Measurements from ENCODE around the gene BDH1. TPM values are rescaled to one million over a fixed set of nuclear protein-coding genes. Genes with fewer than 3 reads are reported as not detected.
A peak's percentile ranks its signal among the peaks of the same experiment; 100 is the strongest.

BDH1 gene
- total RNA-seq, 4 donors from 2014 or later, result 44.4 to 60.6 (median 52.2) TPM

DNA sequence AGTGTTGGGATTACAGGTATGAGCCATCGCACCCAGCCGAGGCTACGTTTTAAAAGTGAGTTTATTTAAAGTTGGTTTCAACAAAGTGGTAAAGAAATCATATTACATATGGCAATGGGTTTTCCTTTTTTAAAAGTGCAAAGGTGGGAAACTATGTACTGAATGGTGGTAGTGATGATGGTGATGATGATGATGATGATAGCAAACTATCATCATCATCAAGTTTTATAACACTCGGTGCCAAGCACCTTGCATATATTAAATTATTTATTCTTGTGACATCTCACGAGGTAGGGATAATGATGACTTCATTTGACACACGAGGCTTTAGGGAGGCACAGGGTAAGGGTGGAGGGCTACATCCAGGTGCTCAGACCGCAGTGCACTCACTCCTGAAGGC, 64.3 kb downstream of the BDH1 start:
- H3K9me3 ChIP-seq, result no peaks in the 10 kb centered on the region
- no peak overlapping the region for H3K27ac ChIP-seq
- H3K4me3 ChIP-seq, result no peak overlapping the region
- H3K4me1 ChIP-seq, result peaks cover 27 to 63% (median 29%) of the 10 kb centered on the region in 3 donors
- TF ChIP-seq POLR2A (IDR thresholded peaks at IDR 0.05), result no peak
- TF ChIP-seq CTCF (IDR thresholded peaks at IDR 0.05), result no peak
- H3K36me3 ChIP-seq, result no peaks in the 10 kb centered on the region
- 79 to 94% methylated on average over 6 to 7 of the region's 7 CpGs for WGBS, 2 donors
- intact Hi-C loops (cut with DNase I), result no loop called here
- no peak for DNase-seq
- no peaks in the 10 kb centered on the region for H3K27me3 ChIP-seq

- H3K4me1 ChIP-seq, result peaks cover 20 to 59% (median 23%) of the 10 kb centered on the region in 3 donors
- DNase-seq, result no peak
- TF ChIP-seq CTCF (IDR thresholded peaks at IDR 0.05), result no peak
- TF ChIP-seq POLR2A (IDR thresholded peaks at IDR 0.05), result no peak
- no peaks in the 10 kb centered on the region for H3K9me3 ChIP-seq
- intact Hi-C loops (cut with DNase I), result no loop called here
- no peak overlapping the region for H3K27ac ChIP-seq
- 67 to 83% methylated on average over 10 to 12 of the region's 13 CpGs for WGBS, 2 donors
- H3K4me3 ChIP-seq, result no peak overlapping the region
- no peaks in the 10 kb centered on the region for H3K27me3 ChIP-seq
- H3K36me3 ChIP-seq, result no peaks in the 10 kb centered on the region
Observed at GRCh38 chr3:197490098-197491058, 65.4 kb downstream of the BDH1 start.

DNA sequence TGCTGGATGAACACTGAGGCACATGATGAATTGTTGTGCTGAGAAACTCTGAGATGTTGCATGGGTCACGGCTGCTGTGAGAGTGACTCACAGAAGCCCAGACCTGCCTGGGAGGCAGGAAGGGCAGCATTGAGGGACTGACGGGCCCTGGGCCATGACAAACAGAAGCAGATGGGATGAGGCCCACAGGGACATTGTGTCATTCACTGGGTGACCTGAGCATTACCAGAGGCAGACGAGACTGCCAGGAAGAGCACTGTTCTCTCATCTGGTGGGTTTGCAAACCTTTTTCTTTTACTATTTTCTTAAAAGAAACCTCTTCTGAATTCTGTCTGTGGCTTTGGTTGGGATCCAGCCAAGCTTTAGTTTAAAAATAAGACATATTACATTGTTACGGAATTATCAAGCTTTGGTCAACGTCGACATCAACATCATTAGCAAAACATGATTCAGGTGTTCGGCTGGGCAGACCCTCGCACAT, 67.8 kb downstream of the BDH1 start:
- WGBS, 2 donors, result 26 to 47% methylated on average over 8 of the region's 8 CpGs
- Histone ChIP-seq H3K4me3 (no peak overlapping the region), H3K27me3 (no peaks in the 10 kb centered on the region), H3K4me1 (peaks cover 13 to 48% (median 18%) of the 10 kb centered on the region in 3 donors), H3K36me3 (no peaks in the 10 kb centered on the region), H3K9me3 (no peaks in the 10 kb centered on the region), H3K27ac (peak overlapping the region; percentile 14 to 63 (median 58))
- intact Hi-C loops (cut with DNase I), result no loop called here
- no peak for TF ChIP-seq POLR2A (IDR thresholded peaks at IDR 0.05)
- TF ChIP-seq CTCF (IDR thresholded peaks at IDR 0.05), result no peak
- no peak for DNase-seq

- DNase-seq, result no peak
- Histone ChIP-seq H3K27ac (peak overlapping the region; percentile 52 to 63 (median 58)), H3K9me3 (no peaks in the 10 kb centered on the region), H3K36me3 (no peaks in the 10 kb centered on the region), H3K4me3 (no peak overlapping the region), H3K27me3 (no peaks in the 10 kb centered on the region), H3K4me1 (peaks cover 13 to 57% (median 26%) of the 10 kb centered on the region in 3 donors)
- WGBS, 2 donors, result 62 to 75% methylated on average over 1 of the region's 1 CpG
- TF ChIP-seq POLR2A (IDR thresholded peaks at IDR 0.05) (no peak), CTCF (IDR thresholded peaks at IDR 0.05) (no peak)
- intact Hi-C loops (cut with DNase I), result no loop called here
Observed at GRCh38 chr3:197486861-197487260, 68.9 kb downstream of the BDH1 start.

DNA sequence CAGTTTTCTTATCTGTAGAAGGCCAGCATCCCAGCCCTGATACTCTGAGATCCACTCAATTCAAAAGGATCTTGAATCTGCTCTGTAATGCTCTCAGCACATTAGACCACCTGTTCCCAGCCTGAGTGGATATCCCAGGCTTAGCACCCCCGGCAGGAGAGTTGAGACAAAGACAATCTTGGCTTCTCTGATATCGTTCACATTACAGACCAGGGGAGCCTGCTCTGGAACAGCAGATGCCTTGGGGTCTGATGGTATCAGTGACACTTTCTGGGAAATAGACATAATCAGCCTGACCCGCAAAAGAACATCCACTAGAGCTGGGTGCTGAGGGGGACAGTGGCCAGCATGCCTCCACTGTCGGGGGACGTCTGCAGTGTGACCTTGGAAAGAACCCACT, 70.6 kb downstream of the BDH1 start:
- no peaks in the 10 kb centered on the region for H3K36me3 ChIP-seq
- no peaks in the 10 kb centered on the region for H3K9me3 ChIP-seq
- WGBS, 2 donors, result 86 to 96% methylated on average over 3 of the region's 5 CpGs
- intact Hi-C loops (cut with DNase I), result no loop called here
- TF ChIP-seq POLR2A (IDR thresholded peaks at IDR 0.05) (no peak), CTCF (IDR thresholded peaks at IDR 0.05) (no peak)
- peaks cover 13 to 61% (median 29%) of the 10 kb centered on the region in 3 donors for H3K4me1 ChIP-seq
- H3K4me3 ChIP-seq, result no peak overlapping the region
- H3K27me3 ChIP-seq, result no peaks in the 10 kb centered on the region
- H3K27ac ChIP-seq, result no peak overlapping the region
- no peak for DNase-seq

Measured in esophagus squamous epithelium (tissue), 5 donors.